ENCODE results near the gene ZEB2.
A peak's percentile ranks its signal among the peaks of the same experiment; 100 is the strongest.

ZEB2 gene

GRCh38 chr2:144472046-144472412 is 47.9 kb downstream of the ZEB2 start:
- DNase-seq (ENCODE audit: low read depth in 4 of 4, low spot score in 1 of 4), result no peak

- DNase-seq (ENCODE audit: low read depth in 4 of 4, low spot score in 1 of 4), result no peak
Measured at GRCh38 chr2:144471305-144472045, 48.4 kb downstream of the ZEB2 start.

- no peak for DNase-seq (ENCODE audit: low read depth in 4 of 4, low spot score in 1 of 4)
Measured at GRCh38 chr2:144470816-144471215, 49.1 kb downstream of the ZEB2 start.

- no peak for DNase-seq (ENCODE audit: low read depth in 4 of 4, low spot score in 1 of 4)
Measured at GRCh38 chr2:144470334-144470733, 49.6 kb downstream of the ZEB2 start.

DNA sequence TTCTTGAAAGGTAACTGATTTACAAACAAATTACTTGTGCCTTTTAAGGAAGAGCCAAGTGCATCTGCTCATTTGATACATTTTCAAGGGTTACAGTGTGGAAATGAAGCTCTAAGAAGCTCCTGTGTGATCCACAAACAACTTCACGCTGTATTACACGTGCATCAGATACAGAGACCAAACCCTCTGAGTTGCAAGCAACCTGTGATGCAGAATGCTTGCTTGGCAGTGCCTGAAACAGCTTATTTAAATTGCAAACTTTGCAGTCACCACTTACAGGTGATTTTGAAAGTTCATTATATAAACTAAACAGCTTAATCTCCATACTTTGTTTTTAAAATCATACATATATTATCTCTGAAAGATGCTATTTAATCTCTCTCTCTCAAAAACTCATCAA is 50.1 kb downstream of the ZEB2 start:
- no peak for DNase-seq (ENCODE audit: low read depth in 4 of 4, low spot score in 1 of 4)

GRCh38 chr2:144468823-144469595 is 50.9 kb downstream of the ZEB2 start:
- DNase-seq (ENCODE audit: low read depth in 4 of 4, low spot score in 1 of 4), result no peak

DNA sequence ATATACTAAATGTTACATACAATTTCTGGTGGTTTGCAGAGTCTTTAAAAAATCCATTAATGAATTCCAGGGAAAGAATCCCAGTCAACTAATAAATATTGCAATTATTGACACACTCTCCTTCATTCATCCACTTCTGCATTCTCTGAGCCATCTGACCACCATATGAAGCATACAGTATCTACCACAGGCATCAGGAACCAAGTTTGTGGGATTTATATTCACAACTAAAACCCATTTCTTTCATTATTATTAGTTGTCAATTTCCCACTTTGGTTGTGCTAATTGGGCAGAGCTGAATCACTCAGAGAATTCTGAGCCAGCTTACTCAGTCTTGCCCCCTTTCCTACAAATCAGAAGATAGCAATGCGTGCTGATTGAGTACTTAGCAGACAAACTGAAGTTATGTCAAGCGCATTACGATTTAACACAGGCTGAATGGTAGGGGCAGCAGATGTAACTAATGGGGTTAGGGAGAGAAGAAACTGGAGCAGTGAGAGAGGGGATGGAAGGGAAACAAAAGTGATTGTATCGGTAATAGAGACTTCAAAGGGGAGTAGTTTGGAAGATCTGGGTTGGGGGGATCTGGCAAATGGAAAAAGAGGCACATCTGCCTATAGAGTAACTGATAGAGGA is 52.3 kb downstream of the ZEB2 start:
- no peak for DNase-seq (ENCODE audit: low read depth in 4 of 4, low spot score in 1 of 4)

DNA sequence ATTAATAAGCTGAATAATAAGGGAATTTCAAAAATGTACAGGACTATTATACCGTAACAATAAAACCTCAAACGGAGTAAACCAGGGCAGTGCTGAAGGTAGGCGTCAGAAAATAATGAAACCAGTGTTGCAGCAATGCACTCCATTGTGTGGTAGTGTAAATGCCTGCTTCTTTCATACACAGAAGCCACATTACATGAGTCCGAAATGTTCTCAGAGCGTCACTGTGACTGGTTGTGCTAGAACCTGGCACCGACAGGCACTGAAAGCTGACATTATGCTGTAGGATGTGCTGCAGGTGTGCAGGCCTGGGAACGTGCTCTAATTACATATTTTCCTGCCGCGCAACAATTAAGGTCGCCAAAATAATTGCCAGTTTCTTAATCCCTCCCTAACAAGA is 53.3 kb downstream of the ZEB2 start:
- no peak for DNase-seq (ENCODE audit: low read depth in 4 of 4, low spot score in 1 of 4)

- no peak for DNase-seq (ENCODE audit: low read depth in 4 of 4, low spot score in 1 of 4)
Measured at GRCh38 chr2:144465749-144466148, 54.2 kb downstream of the ZEB2 start.

DNA sequence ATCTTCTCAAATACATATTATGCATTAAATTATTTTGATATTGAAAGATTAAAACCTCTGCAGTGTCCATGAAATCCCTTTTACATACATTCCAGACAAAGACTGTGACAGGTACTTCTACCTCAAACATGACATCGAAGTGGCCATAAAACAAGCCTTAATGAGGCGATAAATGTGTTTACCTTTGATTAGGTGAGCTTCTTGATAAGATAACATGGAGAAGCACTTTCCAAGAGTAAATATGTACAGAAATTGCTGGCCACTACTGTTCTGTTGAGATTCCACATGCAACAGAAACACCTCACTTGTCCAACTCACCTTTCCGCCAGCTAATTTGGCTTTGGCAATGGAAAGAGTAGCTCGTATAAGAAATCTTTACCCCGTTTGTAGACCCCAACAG is 55.2 kb downstream of the ZEB2 start:
- no peak for DNase-seq (ENCODE audit: low read depth in 4 of 4, low spot score in 1 of 4)

GRCh38 chr2:144463266-144463665 is 56.7 kb downstream of the ZEB2 start:
- DNase-seq (ENCODE audit: low read depth in 4 of 4, low spot score in 1 of 4), result no peak

DNA sequence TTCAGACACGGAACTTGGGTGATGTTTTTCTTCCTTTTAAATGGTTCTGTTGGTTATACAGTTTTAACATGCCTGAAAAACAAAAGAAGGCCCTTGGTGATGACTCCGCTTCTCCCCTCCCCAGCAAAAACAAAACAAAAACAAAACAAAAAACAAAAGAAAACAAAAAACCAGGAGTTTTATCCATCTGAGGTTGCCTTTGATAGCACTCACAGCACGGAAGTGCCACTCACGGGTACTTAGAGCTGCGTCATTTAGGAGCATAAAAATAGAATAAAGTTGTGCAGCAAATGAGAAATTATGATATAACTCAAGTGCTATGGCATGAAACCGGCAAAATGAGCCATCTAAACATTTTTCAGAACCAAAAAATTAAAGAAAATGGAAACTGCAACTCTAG is 57.7 kb downstream of the ZEB2 start:
- DNase-seq (ENCODE audit: low read depth in 4 of 4, low spot score in 1 of 4), result no peak

DNA sequence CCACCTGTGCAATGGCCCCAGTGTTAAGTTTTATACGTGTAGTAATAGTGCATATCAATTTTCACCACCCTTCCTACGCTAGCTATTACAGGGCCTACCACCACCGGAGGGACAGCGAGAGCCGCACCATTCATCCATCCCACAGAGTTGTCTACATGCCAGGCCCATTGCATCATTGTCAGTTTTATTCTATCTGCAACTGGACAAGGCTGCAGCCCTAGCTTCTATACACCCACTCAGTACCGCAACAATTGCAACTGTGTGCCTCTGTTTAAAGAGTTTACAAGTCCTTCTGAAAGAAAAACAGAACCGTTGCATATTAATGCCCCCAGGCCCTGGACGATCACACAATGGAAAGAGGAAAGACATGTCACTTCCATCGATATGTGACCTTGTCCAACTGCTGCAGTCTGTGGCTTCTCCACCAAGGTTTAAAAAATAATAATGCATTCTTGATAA is 58.6 kb downstream of the ZEB2 start:
- no peak for DNase-seq (ENCODE audit: low read depth in 4 of 4, low spot score in 1 of 4)

DNA sequence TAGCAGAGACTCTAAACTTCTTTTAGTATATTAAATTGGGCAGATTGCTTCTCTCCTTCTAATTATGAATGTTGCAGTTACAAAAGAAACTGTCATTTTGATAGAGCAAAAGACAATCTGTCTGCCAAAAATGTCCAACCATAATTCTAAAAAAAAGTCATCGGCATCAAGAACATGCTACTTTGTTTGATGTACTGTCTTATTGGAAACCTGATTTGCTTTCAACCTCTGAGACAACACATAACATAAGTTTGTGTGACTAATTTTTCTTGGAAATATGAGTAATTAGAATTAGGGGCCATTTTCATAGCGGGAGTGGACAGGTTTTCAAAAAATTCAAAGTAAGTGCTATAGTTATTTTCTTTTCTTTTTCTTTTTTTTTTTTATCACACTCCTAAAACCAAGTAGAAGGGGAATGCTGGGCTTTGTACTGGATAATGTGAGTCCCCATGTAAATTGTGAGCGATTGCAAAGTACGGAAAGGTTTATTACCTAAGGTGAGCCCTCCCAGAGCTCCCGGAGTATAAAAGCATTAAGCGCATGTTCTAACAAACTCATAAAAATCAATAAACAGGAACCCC is 59.1 kb downstream of the ZEB2 start:
- DNase-seq (ENCODE audit: low read depth in 4 of 4, low spot score in 1 of 4), result no peak

DNA sequence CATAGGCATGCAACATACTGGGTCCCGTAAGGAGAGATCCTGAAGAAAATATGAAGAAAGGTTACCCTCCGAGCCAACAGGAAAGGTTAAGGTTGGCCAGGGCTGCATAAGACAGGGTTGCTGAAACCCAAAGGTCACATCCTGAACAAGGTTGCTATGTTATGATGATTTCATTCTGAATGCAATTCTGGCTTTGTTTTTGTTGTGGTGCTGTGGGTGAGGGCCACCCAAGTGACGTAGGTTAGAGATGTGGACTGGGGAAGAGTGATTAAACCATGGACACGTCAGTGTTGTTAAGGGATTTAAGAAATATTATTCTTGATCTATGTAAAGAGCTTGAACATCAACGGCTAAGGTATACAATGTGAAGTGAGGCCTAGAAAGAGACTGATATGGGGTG is 60.0 kb downstream of the ZEB2 start:
- DNase-seq (ENCODE audit: low read depth in 4 of 4, low spot score in 1 of 4), result no peak

- no peak for DNase-seq (ENCODE audit: low read depth in 4 of 4, low spot score in 1 of 4)
Measured at GRCh38 chr2:144459286-144459685, 60.6 kb downstream of the ZEB2 start.

- no peak for DNase-seq (ENCODE audit: low read depth in 4 of 4, low spot score in 1 of 4)
Measured at GRCh38 chr2:144458541-144458940, 61.4 kb downstream of the ZEB2 start.

DNA sequence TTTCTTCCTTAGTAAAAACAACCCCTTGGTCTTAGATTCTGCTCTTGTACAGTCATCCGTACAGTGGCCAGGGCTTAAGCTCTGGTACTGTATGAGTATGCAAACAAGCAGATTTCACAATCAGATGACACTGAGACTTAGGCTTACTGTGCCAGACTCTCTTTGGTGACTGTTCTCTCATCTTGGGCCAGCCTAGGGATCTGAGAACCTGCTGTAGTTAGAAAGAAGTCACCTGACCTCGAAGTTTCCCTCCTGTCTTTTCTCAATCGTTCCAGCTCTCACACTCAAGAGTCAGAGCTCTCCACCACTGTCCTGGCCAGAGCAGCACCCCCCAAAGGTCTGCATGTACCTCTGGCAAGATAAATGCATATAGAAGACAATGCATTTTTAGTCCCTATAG is 63.2 kb downstream of the ZEB2 start:
- no peak for DNase-seq (ENCODE audit: low read depth in 4 of 4, low spot score in 1 of 4)

DNA sequence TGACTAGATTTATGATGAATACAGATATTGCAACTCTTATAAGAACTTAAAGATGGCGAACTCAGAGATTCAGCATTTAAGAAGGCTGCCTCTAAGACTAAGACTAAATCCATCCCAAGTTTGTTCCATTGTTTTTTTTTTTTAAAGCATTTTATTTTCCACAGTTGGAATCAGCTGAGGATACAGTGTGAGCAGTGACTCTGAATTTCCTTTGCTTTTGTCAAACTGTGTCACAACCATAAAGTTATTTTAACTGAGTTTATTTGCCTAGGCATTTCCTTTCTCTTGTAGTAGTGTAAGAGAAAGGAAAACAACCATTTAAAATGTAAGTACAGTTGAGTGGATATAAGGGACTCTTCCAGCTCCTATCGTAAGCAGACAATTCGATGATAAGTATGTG is 63.9 kb downstream of the ZEB2 start:
- DNase-seq (ENCODE audit: low read depth in 4 of 4, low spot score in 1 of 4), result no peak

DNA sequence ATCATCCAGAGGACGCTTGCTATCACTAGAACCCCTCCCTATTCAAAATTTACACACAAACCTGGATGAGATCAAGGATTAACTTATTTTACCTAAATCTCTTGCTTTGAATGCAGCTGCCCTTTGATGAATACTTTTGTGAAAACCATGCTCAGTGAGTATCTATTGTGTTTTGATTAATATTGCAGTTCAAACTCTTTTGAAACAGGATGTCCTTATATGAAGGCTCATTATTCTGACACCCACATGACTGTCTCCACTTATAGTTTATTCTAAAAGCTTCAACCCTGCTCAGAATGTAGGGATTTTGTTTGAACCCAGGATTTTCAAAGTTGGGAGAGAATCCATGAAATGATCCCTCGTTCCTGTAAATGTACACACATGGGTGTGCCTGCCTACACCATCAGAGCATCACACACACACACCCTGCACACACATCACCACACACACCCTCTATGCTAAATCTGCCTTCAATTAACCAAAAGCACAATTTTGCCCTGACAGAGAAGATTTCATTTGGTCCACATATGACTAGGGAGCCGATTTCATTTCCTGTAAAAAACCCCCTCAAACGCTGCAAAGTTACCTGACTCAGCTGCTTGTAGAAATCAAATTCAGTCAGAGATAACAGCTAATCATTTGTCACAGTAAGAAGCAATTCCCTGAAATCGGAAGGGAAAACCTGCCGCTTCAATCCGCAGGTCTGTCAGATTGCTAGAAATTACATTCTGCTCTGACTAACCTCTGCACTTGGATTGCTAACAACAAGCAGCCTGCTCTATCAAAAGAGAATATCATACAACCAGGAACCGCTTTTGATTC is 65.2 kb downstream of the ZEB2 start:
- peak in 1 of 4 experiments; percentile 8 for DNase-seq (ENCODE audit: low read depth in 4 of 4, low spot score in 1 of 4)
